HEK293 (cell line): Measurements from ENCODE around the gene ADAMTSL4.
A peak's percentile ranks its signal among the peaks of the same experiment; 100 is the strongest.

Experiments used
- CTCF ChIA-PET: fragments of 350-600 bp; formaldehyde crosslinking; extraction: SDS; loops from one replicate; lab custom pipeline; 2021; ENCODE audit warnings: antibody characterized with exemption; lab: Yijun Ruan, JAX
- POLR2A ChIA-PET: fragments of 300-600 bp; formaldehyde crosslinking; extraction: SDS; loops from one replicate; lab custom pipeline; 2020; ENCODE audit warnings: antibody characterized with exemption, inconsistent platforms; lab: Yijun Ruan, JAX
- H3K27ac ChIP-seq: fragments of 200-500 bp; sonication (Bioruptor generic); 2 replicates; pipeline ENCODE4 v1.5.1; 2014; ENCODE audit warnings: low read depth, low read length, control low read depth, inconsistent platforms; ENCODE audit errors: extremely low read depth
- H3K36me3 ChIP-seq, 2 experiments: fragments of 200-500 bp in 1 of 2; sonication (Bioruptor generic) in 1 of 2; 1 replicate in 1 of 2; 2 replicates in 1 of 2; pipeline ENCODE4 v1.5.1; 2014 to 2017; ENCODE audit warnings: inconsistent platforms in 2 of 2, low read length in 2 of 2; ENCODE audit not compliant: control insufficient read depth in 2 of 2, insufficient read depth in 1 of 2
- H3K4me1 ChIP-seq: fragments of 200-500 bp; sonication (Bioruptor generic); 2 replicates; pipeline ENCODE4 v1.5.1; 2014; ENCODE audit warnings: mild to moderate bottlenecking, low read length, inconsistent platforms; ENCODE audit not compliant: control insufficient read depth, insufficient read depth
- H3K4me3 ChIP-seq: 2 replicates; pipeline ENCODE4 v1.5.1; 2011; ENCODE audit warnings: low read depth, mild to moderate bottlenecking, control low read depth, low read length, moderate library complexity
- H3K9me3 ChIP-seq: fragments of 200-500 bp; sonication (Bioruptor generic); 2 replicates; pipeline ENCODE4 v1.5.1; 2014; ENCODE audit warnings: low read depth, low read length, inconsistent platforms; ENCODE audit not compliant: control insufficient read depth, insufficient read depth
- EGR2 ChIP-seq: fragments of 450-650 bp; formaldehyde crosslinking; IDR thresholded peaks from 2 replicates; pipeline ENCODE4 v1.5.1; 2016; ENCODE audit warnings: low read depth, missing biosample characterization, missing genetic modification characterization
- IKZF3 ChIP-seq: fragments of 450-650 bp; IDR thresholded peaks from 2 replicates; pipeline ENCODE4 v1.5.0; 2018; ENCODE audit warnings: missing biosample characterization, mild to moderate bottlenecking, missing genetic modification characterization, moderate library complexity
- KLF9 ChIP-seq: fragments of 450-650 bp; formaldehyde crosslinking; IDR thresholded peaks from 2 replicates; pipeline ENCODE4 v1.5.1; 2016; ENCODE audit warnings: missing biosample characterization, missing genetic modification characterization, low read depth
- MYNN ChIP-seq: fragments of 450-650 bp; formaldehyde crosslinking; IDR thresholded peaks from 2 replicates; pipeline ENCODE4 v1.5.1; 2016; ENCODE audit warnings: missing biosample characterization, missing genetic modification characterization, borderline replicate concordance
- PRDM1 ChIP-seq: fragments of 450-650 bp; formaldehyde crosslinking; IDR thresholded peaks from 2 replicates; pipeline ENCODE4; 2016; ENCODE audit warnings: missing biosample characterization, missing genetic modification characterization
- YY1 ChIP-seq: fragments of 450-650 bp; formaldehyde crosslinking; IDR thresholded peaks from 2 replicates; pipeline ENCODE4 v1.5.1; 2018; ENCODE audit warnings: missing biosample characterization, missing genetic modification characterization
- ZBTB17 ChIP-seq: fragments of 450-650 bp; formaldehyde crosslinking; IDR thresholded peaks from 2 replicates; pipeline ENCODE4 v1.5.1; 2016; ENCODE audit warnings: missing biosample characterization, missing genetic modification characterization
- ZBTB7A ChIP-seq: fragments of 450-650 bp; formaldehyde crosslinking; IDR thresholded peaks from 2 replicates; pipeline ENCODE4 v1.5.1; 2016; ENCODE audit warnings: low read depth, missing biosample characterization, missing genetic modification characterization
- ZBTB8A ChIP-seq: fragments of 450-650 bp; formaldehyde crosslinking; IDR thresholded peaks from 2 replicates; pipeline ENCODE4 v1.5.1; 2016; ENCODE audit warnings: missing biosample characterization, missing genetic modification characterization
- ZFHX2 ChIP-seq: fragments of 450-650 bp; formaldehyde crosslinking; conservative IDR thresholded peaks from 2 replicates; pipeline ENCODE4 v1.5.1; 2016; ENCODE audit warnings: missing biosample characterization, missing genetic modification characterization
- ZNF174 ChIP-seq: fragments of 450-650 bp; formaldehyde crosslinking; IDR thresholded peaks from 2 replicates; pipeline ENCODE4 v1.5.0; 2017; ENCODE audit warnings: missing biosample characterization, mild to moderate bottlenecking, missing genetic modification characterization
- ZNF214 ChIP-seq: fragments of 450-650 bp; formaldehyde crosslinking; IDR thresholded peaks from 2 replicates; pipeline ENCODE4 v1.5.1; 2017; ENCODE audit warnings: missing biosample characterization, mild to moderate bottlenecking, missing genetic modification characterization, borderline replicate concordance
- ZNF324 ChIP-seq: fragments of 450-650 bp; formaldehyde crosslinking; IDR thresholded peaks from 2 replicates; pipeline ENCODE4 v1.5.1; 2016; ENCODE audit warnings: missing biosample characterization, missing genetic modification characterization
- ZNF354C ChIP-seq: fragments of 450-650 bp; formaldehyde crosslinking; IDR thresholded peaks from 2 replicates; pipeline ENCODE4 v1.5.1; 2016; ENCODE audit warnings: missing biosample characterization, missing genetic modification characterization, low read depth, borderline replicate concordance
- ZNF366 ChIP-seq: fragments of 450-650 bp; formaldehyde crosslinking; conservative IDR thresholded peaks from 2 replicates; pipeline ENCODE4 v1.5.1; 2016; ENCODE audit warnings: missing biosample characterization, missing genetic modification characterization
- ZNF449 ChIP-seq: fragments of 450-650 bp; formaldehyde crosslinking; IDR thresholded peaks from 2 replicates; pipeline ENCODE4 v1.5.1; 2017; ENCODE audit warnings: missing biosample characterization, mild to moderate bottlenecking, missing genetic modification characterization, moderate library complexity
- ZNF488 ChIP-seq: fragments of 450-650 bp; formaldehyde crosslinking; IDR thresholded peaks from 2 replicates; pipeline ENCODE4 v1.5.1; 2016; ENCODE audit warnings: missing biosample characterization, missing genetic modification characterization
- ZNF530 ChIP-seq: fragments of 450-650 bp; formaldehyde crosslinking; IDR thresholded peaks from 2 replicates; pipeline ENCODE4 v1.5.1; 2016; ENCODE audit warnings: low read depth, missing biosample characterization, missing genetic modification characterization
- ZNF561 ChIP-seq: fragments of 450-650 bp; IDR thresholded peaks from 2 replicates; pipeline ENCODE4 v1.5.1; 2018; ENCODE audit warnings: missing biosample characterization, missing genetic modification characterization, borderline replicate concordance
- ZNF843 ChIP-seq: fragments of 450-650 bp; formaldehyde crosslinking; IDR thresholded peaks from 2 replicates; pipeline ENCODE4 v1.5.1; 2016; ENCODE audit warnings: missing biosample characterization, missing genetic modification characterization
- TF ChIP-seq, protein P1 (sequence below): sonication (generic); formaldehyde crosslinking; IDR thresholded peaks from 2 replicates; pipeline ENCODE4 v1.8.1; 2022; ENCODE audit warnings: mild to moderate bottlenecking, moderate library complexity, missing genetic modification reagents
- TF ChIP-seq, protein P2 (sequence below): fragments of 450-650 bp; formaldehyde crosslinking; IDR thresholded peaks from 2 replicates; pipeline ENCODE4 v1.5.1; 2016; ENCODE audit warnings: missing biosample characterization, missing genetic modification characterization
- TF ChIP-seq, protein P3 (sequence below): fragments of 450-650 bp; formaldehyde crosslinking; IDR thresholded peaks from 2 replicates; pipeline ENCODE4 v1.5.1; 2016; ENCODE audit warnings: missing biosample characterization, missing genetic modification characterization
- TF ChIP-seq, protein P4 (sequence below): fragments of 450-650 bp; formaldehyde crosslinking; IDR thresholded peaks from 2 replicates; pipeline ENCODE4 v1.5.1; 2016; ENCODE audit warnings: missing biosample characterization, missing genetic modification characterization

Gene ADAMTSL4

DNA sequence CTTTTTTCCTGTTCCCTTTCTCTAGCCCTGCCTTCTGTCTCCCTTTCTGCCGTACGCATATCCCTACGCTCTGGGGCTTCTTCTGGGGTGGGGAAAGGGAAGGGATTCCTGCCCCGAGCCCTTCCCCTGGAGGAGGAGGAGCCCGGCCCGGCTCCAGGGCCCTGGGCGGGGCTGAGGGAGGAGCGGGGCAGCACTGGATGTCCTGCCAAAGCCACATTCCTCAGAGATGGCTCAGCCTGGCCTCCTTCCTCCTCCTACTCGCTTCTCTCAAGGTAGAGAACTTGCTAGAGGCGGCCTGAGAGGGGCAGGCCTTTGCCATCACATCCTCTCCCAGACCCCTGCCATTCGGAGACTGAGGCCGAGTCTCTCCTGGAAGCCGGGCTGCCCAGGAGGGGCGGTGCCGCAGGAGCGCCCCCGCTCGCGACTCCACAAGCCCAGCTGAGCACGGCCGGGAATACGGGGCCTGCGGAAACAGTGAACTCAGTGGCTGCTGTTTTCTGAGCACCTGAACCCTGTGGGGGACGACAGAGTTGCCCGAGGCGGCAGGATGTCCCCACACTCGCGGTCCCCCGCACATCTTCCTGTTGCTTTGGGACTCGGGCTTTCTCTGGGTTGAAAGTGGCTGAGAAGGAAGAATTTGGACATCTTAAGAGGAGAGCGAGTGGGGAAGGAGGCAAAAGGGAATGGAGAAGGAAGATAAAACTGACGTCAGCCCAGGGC lies 12.2 kb downstream of the ADAMTSL4 start (continued):
- TF ChIP-seq MYNN (tag by site-specific recombination) (no peak), ZNF843 (no peak; the same call in 1 of the 2 replicates), ZNF488 (tag by site-specific recombination) (no peak), ZNF324 (tag by site-specific recombination) (no peak)
- TF ChIP-seq, protein P1, sequence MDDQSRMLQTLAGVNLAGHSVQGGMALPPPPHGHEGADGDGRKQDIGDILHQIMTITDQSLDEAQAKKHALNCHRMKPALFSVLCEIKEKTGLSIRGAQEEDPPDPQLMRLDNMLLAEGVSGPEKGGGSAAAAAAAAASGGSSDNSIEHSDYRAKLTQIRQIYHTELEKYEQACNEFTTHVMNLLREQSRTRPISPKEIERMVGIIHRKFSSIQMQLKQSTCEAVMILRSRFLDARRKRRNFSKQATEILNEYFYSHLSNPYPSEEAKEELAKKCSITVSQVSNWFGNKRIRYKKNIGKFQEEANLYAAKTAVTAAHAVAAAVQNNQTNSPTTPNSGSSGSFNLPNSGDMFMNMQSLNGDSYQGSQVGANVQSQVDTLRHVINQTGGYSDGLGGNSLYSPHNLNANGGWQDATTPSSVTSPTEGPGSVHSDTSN (CRISPR knock-in tag), result 0 out of 2 replicates have a peak, but pooled peaks have one; percentile 38
- TF ChIP-seq, all 188 proteins: peak for 54

DNA sequence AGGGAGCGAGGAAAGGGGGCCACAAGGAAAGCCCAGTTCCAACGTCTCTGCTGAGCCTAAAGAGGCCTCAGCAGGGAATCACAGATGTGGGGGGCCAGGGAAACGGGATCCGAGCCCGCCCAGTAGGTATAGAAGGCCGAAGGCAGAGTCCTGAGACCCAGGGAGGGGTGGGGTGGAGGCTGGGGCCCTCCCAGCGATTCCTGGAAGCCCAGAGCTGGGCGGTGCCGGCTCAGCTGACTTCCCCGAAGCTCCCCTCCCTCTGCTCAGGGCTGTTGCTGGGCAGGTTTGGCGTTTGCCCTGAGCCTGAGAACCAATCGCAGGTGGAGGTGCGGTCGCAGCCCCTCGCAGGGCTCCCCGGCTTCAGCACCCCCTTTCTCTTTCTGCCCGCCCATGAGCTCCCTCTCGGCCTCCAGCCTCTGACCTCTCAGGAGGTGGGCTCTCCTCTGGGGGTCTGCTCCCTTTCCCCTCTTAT lies 12.8 kb downstream of the ADAMTSL4 start:
- H3K9me3 ChIP-seq, result no peaks in the 10 kb centered on the region
- ChIA-PET CTCF (interaction anchor here (0.6 to 5.1 kb wide), 12 partner anchors 8 to 1918 kb away, joined by 3 to 62 read pairs (median 9); partner anchors contain the start of genes CTSK, MCL1 and MINDY1), POLR2A (interaction anchor here (0.7 to 8.8 kb wide), 10 partner anchors 12 to 266 kb away, joined by 3 to 272 read pairs (median 4); partner anchors contain the start of genes ADAMTSL4, ENSA, GOLPH3L and MCL1)
- no peaks in the 10 kb centered on the region for H3K36me3 ChIP-seq
- H3K27ac ChIP-seq, result peak overlapping the region; percentile 96
- peak overlapping the region; percentile 56 for H3K4me3 ChIP-seq
- peaks cover 21% of the 10 kb centered on the region for H3K4me1 ChIP-seq
- no peak for TF ChIP-seq ZNF214 (tag by site-specific recombination)
- peak; percentile 51; the same call in 1 of the 2 replicates for TF ChIP-seq IKZF3 (tag by site-specific recombination)
- TF ChIP-seq ZFHX2, result no peak
- TF ChIP-seq, protein P2, sequence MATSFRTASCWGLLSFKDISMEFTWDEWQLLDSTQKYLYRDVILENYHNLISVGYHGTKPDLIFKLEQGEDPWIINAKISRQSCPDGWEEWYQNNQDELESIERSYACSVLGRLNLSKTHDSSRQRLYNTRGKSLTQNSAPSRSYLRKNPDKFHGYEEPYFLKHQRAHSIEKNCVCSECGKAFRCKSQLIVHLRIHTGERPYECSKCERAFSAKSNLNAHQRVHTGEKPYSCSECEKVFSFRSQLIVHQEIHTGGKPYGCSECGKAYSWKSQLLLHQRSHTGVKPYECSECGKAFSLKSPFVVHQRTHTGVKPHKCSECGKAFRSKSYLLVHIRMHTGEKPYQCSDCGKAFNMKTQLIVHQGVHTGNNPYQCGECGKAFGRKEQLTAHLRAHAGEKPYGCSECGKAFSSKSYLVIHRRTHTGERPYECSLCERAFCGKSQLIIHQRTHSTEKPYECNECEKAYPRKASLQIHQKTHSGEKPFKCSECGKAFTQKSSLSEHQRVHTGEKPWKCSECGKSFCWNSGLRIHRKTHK (tag by site-specific recombination), result no peak
- peak; percentile 89 for TF ChIP-seq KLF9 (tag by site-specific recombination)
- no peak for TF ChIP-seq ZNF354C (tag by site-specific recombination)
- no peak; the same call in 1 of the 2 replicates for TF ChIP-seq ZNF449
- TF ChIP-seq, protein P3, sequence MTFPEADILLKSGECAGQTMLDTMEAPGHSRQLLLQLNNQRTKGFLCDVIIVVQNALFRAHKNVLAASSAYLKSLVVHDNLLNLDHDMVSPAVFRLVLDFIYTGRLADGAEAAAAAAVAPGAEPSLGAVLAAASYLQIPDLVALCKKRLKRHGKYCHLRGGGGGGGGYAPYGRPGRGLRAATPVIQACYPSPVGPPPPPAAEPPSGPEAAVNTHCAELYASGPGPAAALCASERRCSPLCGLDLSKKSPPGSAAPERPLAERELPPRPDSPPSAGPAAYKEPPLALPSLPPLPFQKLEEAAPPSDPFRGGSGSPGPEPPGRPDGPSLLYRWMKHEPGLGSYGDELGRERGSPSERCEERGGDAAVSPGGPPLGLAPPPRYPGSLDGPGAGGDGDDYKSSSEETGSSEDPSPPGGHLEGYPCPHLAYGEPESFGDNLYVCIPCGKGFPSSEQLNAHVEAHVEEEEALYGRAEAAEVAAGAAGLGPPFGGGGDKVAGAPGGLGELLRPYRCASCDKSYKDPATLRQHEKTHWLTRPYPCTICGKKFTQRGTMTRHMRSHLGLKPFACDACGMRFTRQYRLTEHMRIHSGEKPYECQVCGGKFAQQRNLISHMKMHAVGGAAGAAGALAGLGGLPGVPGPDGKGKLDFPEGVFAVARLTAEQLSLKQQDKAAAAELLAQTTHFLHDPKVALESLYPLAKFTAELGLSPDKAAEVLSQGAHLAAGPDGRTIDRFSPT, result no peak
- peak; percentile 58; the same call in 1 of the 2 replicates for TF ChIP-seq ZBTB17 (tag by site-specific recombination)
- TF ChIP-seq ZNF366 (tag by site-specific recombination), result peak; percentile 8; the same call in 1 of the 2 replicates
- TF ChIP-seq ZNF174 (tag by site-specific recombination), result no peak
- peak; percentile 91 for TF ChIP-seq ZBTB8A (tag by site-specific recombination)
- no peak for TF ChIP-seq ZNF530
- TF ChIP-seq EGR2 (tag by site-specific recombination), result no peak
- TF ChIP-seq PRDM1 (tag by site-specific recombination), result no peak
- TF ChIP-seq, protein P4, sequence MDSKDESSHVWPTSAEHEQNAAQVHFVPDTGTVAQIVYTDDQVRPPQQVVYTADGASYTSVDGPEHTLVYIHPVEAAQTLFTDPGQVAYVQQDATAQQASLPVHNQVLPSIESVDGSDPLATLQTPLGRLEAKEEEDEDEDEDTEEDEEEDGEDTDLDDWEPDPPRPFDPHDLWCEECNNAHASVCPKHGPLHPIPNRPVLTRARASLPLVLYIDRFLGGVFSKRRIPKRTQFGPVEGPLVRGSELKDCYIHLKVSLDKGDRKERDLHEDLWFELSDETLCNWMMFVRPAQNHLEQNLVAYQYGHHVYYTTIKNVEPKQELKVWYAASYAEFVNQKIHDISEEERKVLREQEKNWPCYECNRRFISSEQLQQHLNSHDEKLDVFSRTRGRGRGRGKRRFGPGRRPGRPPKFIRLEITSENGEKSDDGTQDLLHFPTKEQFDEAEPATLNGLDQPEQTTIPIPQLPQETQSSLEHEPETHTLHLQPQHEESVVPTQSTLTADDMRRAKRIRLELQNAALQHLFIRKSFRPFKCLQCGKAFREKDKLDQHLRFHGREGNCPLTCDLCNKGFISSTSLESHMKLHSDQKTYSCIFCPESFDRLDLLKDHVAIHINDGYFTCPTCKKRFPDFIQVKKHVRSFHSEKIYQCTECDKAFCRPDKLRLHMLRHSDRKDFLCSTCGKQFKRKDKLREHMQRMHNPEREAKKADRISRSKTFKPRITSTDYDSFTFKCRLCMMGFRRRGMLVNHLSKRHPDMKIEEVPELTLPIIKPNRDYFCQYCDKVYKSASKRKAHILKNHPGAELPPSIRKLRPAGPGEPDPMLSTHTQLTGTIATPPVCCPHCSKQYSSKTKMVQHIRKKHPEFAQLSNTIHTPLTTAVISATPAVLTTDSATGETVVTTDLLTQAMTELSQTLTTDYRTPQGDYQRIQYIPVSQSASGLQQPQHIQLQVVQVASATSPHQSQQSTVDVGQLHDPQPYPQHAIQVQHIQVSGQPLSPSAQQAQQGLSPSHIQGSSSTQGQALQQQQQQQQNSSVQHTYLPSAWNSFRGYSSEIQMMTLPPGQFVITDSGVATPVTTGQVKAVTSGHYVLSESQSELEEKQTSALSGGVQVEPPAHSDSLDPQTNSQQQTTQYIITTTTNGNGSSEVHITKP (tag by site-specific recombination), result peak; percentile 54
- TF ChIP-seq ZBTB7A (tag by site-specific recombination), result peak; percentile 65; the same call in 1 of the 2 replicates
- no peak for TF ChIP-seq YY1 (tag by site-specific recombination)
- peak; percentile 39; the same call in 1 of the 2 replicates for TF ChIP-seq ZNF561 (tag by site-specific recombination)
